GM12874 (cell line): ENCODE data around the gene UBXN6.

ENCODE experiments used
- TF ChIP-seq, protein P1 (sequence below): IDR thresholded peaks from 2 replicates; pipeline ENCODE4 v1.5.1; 2011; ENCODE audit warnings: low read depth, mild to moderate bottlenecking, control low read depth, low read length, moderate library complexity; ENCODE audit not compliant: insufficient read depth

Gene UBXN6

DNA sequence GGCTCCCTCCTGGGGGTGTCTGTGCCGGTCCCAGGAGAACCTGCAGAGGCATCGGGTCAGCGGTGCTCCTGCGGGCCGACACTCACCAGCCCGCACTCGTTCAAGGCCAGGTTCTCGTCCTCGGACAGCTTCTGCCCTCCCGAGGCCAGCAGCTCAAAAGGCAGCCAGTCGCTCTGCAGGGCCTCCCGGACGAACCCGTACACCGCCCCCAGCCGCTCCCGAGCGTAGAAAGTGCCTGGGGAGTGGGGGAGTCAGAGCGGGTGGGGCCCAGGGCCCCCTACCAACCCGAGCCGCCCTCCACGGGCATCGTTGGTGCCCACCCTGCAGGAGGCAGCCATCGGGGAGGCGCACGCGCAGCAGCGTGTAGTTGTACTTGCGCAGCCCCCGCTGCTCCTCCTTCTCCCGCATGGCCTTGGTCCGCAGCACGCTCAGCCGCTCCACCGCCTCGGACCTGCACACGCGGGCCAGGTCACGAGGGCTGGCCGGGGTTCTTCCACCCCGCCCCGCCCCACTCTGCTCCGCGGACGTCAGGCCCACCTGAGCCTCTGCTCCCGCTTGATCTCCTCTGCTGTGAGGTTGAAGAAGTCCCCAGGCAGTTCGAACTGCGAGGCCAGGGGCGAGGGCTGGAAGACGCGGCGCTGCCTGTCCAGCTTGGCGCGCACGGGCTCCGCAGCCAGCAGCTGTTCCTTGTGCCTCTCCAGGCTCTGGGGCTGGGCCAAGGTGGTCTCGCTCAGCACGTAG lies 11.5 kb downstream of the UBXN6 start:
- TF ChIP-seq, protein P1, sequence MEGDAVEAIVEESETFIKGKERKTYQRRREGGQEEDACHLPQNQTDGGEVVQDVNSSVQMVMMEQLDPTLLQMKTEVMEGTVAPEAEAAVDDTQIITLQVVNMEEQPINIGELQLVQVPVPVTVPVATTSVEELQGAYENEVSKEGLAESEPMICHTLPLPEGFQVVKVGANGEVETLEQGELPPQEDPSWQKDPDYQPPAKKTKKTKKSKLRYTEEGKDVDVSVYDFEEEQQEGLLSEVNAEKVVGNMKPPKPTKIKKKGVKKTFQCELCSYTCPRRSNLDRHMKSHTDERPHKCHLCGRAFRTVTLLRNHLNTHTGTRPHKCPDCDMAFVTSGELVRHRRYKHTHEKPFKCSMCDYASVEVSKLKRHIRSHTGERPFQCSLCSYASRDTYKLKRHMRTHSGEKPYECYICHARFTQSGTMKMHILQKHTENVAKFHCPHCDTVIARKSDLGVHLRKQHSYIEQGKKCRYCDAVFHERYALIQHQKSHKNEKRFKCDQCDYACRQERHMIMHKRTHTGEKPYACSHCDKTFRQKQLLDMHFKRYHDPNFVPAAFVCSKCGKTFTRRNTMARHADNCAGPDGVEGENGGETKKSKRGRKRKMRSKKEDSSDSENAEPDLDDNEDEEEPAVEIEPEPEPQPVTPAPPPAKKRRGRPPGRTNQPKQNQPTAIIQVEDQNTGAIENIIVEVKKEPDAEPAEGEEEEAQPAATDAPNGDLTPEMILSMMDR: no peak

DNA sequence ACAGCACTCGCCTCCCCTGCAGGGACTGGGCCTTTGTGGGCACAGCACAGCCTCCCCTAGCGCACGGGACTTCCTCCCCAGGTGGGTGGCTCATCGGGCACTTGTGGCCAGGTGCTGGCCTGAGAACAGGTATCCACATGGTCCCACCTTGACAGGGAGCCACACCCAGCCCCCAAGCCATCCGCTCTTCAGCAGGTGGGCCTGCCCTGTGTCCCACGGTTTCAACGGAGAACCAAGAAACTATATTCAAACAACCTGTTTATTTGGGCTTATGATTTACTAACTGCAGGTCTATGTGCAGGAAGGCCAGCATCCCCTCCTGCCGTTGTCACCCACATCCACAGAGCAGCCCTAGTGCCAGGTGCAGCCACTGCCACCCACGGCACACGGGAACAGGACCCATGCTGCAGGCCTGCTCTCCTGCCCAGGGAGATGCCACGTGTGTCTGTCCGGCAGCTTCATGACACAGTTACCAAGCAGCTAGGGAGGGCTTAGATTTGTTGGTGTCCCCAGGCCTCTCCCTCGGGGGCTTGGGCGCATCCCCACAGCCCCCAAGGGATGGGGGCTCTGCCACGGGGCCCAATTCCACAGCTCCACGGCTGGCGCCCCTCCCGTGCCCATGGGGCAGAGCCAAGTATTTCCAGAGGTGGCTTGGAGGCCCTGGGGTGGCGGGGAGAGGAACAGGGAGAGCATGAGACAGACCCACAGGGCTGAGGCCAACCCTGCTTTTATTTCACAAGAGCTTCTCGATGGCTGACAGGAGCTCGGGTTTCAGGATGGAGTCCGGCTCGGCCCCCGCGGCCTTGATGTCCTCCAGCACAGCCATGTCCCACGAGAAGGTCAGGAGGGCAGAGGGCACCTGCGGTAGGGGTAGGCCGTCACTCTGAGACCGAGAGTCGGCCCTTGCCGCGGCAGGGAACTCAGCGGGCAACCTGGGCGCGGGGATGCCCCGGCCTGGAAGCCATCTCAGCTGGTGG lies 12.5 kb downstream of the UBXN6 start:
- TF ChIP-seq, protein P1: no peak

DNA sequence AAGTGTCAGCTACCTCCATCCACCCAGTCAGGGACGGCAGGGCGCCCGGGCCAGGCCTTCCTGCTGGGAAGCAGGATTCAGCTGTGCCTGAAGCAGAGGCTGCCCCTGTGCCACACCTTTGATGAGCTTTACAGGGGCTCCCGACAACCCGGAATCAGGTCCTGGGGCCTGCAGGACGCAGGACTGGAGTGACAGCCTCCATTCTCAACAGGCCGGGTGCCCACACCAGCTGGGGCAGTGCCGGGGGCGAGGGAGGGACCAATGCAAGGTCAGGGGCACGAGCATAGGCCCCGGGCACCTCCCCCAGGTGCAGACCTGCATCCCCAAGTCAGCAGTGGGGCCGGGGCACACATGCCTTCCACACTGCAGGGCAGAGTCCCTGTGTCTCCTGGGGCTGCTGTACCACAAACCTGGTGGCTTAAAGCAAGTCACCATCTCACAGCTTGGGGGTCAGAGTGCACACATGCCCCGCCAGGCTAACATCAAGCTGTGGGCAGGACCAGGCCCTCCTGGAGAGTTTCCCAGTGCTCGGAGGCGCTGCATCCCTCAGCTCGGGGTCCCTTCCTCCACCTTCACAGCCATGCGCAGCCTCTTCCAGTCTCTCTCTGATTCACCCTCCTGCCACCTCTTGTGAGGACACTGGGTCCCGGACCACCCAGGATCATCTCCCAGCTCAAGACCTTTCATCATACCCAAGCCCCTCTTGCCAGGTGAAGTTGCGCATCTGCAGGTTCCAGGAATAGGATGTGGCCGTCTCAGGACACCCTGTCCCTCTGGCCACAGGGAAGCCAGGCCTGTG lies 13.4 kb downstream of the UBXN6 start:
- TF ChIP-seq, protein P1: no peak

DNA sequence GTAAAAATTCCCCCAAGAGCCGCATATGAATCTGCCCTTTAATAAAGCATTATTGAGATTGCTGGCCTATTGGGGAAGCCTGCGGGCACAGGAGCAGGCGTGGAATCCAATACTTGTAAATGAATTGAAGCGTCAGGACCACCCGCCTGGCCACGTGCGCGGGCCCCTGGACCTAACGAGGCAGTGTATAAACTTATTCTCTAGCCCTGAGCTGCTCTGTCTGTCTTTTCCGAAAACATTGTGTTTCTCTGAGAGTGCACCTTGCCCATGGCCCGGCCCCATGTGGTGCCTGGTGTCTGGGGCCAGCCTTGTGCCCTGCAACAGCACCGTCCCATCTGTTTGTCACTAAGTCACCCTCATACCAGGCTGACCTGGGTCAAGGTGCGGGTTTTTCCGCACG lies 14.4 kb downstream of the UBXN6 start:
- TF ChIP-seq, protein P1: no peak

DNA sequence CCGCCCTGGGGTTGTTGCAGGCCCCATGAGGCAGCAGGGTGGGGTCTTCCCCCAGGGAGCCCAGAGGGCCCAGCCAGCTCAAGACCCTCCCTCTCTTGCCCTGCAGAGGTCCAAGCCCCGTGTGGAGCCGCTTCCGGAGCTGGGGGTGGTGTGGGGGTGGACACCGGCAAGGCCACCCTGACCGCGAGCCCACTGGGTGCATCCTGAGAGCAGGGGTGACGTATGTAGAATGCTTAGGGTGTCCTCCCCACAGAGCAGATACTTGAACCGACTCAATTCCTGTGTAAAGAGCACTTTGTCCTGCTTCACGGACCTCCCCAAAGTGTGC lies 14.8 kb downstream of the UBXN6 start:
- TF ChIP-seq, protein P1: no peak

DNA sequence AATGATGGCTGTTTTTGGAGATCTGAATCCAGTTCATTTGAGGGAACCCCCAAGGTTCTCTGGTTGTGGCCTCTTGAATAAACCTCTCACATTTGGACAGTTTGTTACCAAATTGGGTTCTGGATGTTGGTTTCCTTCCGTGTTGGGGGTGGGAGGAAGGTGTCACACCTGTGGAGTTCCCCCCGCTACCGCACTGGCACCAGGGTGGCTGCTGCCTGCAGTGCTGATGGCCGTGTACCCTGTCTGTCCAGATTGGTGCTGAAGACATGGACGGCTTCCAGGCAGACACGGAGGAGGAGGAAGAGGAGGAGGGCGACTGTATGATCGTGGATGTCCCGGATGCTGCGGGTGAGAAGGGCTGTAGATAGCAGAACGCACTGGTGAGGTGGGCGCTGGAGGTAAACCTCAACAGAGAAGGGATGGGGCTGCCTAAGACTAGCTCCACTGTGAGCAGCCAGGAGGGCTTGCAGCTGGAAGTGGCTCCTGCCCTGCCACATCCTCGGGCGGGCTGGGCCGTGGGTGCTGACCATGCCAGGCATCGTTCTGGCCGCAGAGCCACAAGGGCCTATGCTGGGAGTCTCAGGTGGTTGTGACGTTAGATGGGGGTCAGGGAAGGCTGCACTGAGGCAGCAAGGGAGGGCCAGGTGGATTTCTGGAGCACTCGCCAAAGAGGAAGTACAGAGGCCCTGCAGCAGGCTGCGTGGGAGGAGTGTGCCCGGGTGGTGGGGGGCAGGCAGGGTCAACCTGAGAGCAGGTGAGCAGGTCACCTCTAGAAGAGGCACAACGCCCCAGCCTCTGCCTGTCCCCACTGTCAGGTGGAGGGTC lies 15.4 kb downstream of the UBXN6 start:
- TF ChIP-seq, protein P1: no peak
